ENCODE measurements around the gene DMGDH. TPM values are rescaled to one million over a fixed set of nuclear protein-coding genes. Genes with fewer than 3 reads are reported as not detected.

Gene DMGDH
- total and polyA plus RNA-seq, 2 donors (not counting 3 experiments of a cell fraction or from before 2014, with no cell fraction given): 0.11 TPM; not detected in 1

GRCh38 chr5:78979117-78979742 lies 90.2 kb downstream of the DMGDH start:
- Histone ChIP-seq H3K79me2 (ENCODE audit: control insufficient read depth, insufficient read depth, low read length) (no peaks in the 10 kb centered on the region), H3K4me3 (replicated peaks in 1 of 3; ENCODE audit: insufficient read depth in 1 of 3, low read depth in 1 of 3, low read length in 3 of 3) (no peak overlapping the region), H3K4me2 (ENCODE audit: insufficient read depth, low read length) (no peak overlapping the region), H3K9ac (replicated peaks; ENCODE audit: extremely low read depth, insufficient read depth, low read length) (no peak overlapping the region), H3K27me3 (ENCODE audit: control insufficient read depth in 2 of 2, insufficient read depth in 2 of 2, low read length in 2 of 2) (no peaks in the 10 kb centered on the region), H4K20me1 (replicated peaks; ENCODE audit: control insufficient read depth, extremely low read depth, insufficient read depth, low read length) (no peaks in the 10 kb centered on the region), H3K9me3 (replicated peaks; ENCODE audit: control insufficient read depth, insufficient read depth, low read length) (no peaks in the 10 kb centered on the region), H3K36me3 (ENCODE audit: control insufficient read depth in 2 of 2, extremely low read depth in 1 of 2, insufficient read depth in 2 of 2, low read length in 2 of 2) (no peaks in the 10 kb centered on the region), H3K9me1 (replicated peaks; ENCODE audit: control insufficient read depth, extremely low read depth, insufficient read depth, low read length) (no peaks in the 10 kb centered on the region), H3K27ac (ENCODE audit: insufficient read depth, low read depth, low read length) (no peak overlapping the region), H2AFZ (ENCODE audit: low read depth, low read length) (no peak overlapping the region), H3K4me1 (ENCODE audit: control insufficient read depth, extremely low read depth, insufficient read depth, low read length) (peaks cover 9% of the 10 kb centered on the region)
- DNase-seq (ENCODE audit: low read depth, low spot score) (no peak), FAIRE-seq (no peak)
- TF ChIP-seq JUN (IDR thresholded peaks at IDR 0.05; ENCODE audit: borderline replicate concordance, insufficient read depth, insufficient read length, low read depth) (no peak), MYC (IDR thresholded peaks at IDR 0.05; ENCODE audit: low read depth, low read length) (no peak), POLR2AphosphoS5 (IDR thresholded peaks at IDR 0.05; ENCODE audit: insufficient read depth, low read depth, low read length) (no peak), CTCF (IDR thresholded peaks at IDR 0.05; ENCODE audit: extremely low read depth in 1 of 2, insufficient read depth in 1 of 2, low read depth in 1 of 2, low read length in 2 of 2) (no peak), EZH2 (IDR thresholded peaks at IDR 0.05; ENCODE audit: borderline replicate concordance, low read depth, low read length, severe bottlenecking) (no peak), MAX (IDR thresholded peaks at IDR 0.05; ENCODE audit: insufficient read depth, insufficient read length) (no peak)
- ChIA-PET POLR2A (no interaction called here), CTCF (no interaction called here)
- dilution Hi-C loops (cut with MboI; ENCODE audit: extremely low pct_ligation_motif_present, low sequenced_read_pairs): no loop called here
- intact Hi-C loops (cut with micrococcal nuclease): no loop called here
- no TSS peak for BruUV-seq (replicated peaks)
